Iris pigment epithelial cell (primary cell): ENCODE measurements around the gene C2orf42.
"Not testable (repeated sequence)": the region's sequence is repeated elsewhere in the genome, so short reads cannot be mapped to it uniquely, and the experiment has no call there.

ENCODE experiments used
- DNase-seq: peaks from one replicate; pipeline ENCODE4 v3.0.0-alpha.2; 2011; ENCODE audit warnings: low read depth

The C2orf42 gene

GRCh38 chr2:70131344-70132143 lies 59.3 kb downstream of the C2orf42 start:
- DNase-seq: not testable (repeated sequence)

GRCh38 chr2:70128005-70128404 lies 62.8 kb downstream of the C2orf42 start:
- DNase-seq: no peak

GRCh38 chr2:70126413-70126812 lies 64.4 kb downstream of the C2orf42 start:
- DNase-seq: no peak

- no peak for DNase-seq
These were observed 65.3 kb downstream of the C2orf42 start for GRCh38 chr2:70125498-70125898.

- DNase-seq: no peak
These were observed 65.8 kb downstream of the C2orf42 start for GRCh38 chr2:70124983-70125480.

- DNase-seq: no peak
These were observed 67.0 kb downstream of the C2orf42 start for GRCh38 chr2:70123829-70124116.

- peak; percentile 71 for DNase-seq
These were observed 67.6 kb downstream of the C2orf42 start for GRCh38 chr2:70123051-70123828.

GRCh38 chr2:70122470-70122869 lies 68.3 kb downstream of the C2orf42 start:
- no peak for DNase-seq

- DNase-seq: no peak
These were observed 69.0 kb downstream of the C2orf42 start for GRCh38 chr2:70121627-70122372.

- DNase-seq: no peak
These were observed 71.9 kb downstream of the C2orf42 start for GRCh38 chr2:70118798-70119454.

GRCh38 chr2:70116936-70117552 lies 73.8 kb downstream of the C2orf42 start:
- no peak for DNase-seq

GRCh38 chr2:70115646-70116442 lies 75.0 kb downstream of the C2orf42 start:
- no peak for DNase-seq

GRCh38 chr2:70113359-70114070 lies 77.3 kb downstream of the C2orf42 start:
- DNase-seq: no peak

- no peak for DNase-seq
These were observed 78.8 kb downstream of the C2orf42 start for GRCh38 chr2:70111752-70112591.

GRCh38 chr2:70110397-70110796 lies 80.4 kb downstream of the C2orf42 start:
- DNase-seq: not testable (repeated sequence)

GRCh38 chr2:70106138-70106537 lies 84.7 kb downstream of the C2orf42 start:
- not testable (repeated sequence) for DNase-seq

GRCh38 chr2:70104231-70105111 lies 86.3 kb downstream of the C2orf42 start:
- DNase-seq: peak; percentile 81

GRCh38 chr2:70103531-70104061 lies 87.2 kb downstream of the C2orf42 start:
- DNase-seq: no peak
